Hepatocyte (in vitro differentiated cells): Measurements from ENCODE around the gene PTPRT. TPM values are rescaled to one million over a fixed set of nuclear protein-coding genes. Genes with fewer than 3 reads are reported as not detected.
A peak's percentile ranks its signal among the peaks of the same experiment; 100 is the strongest.

Experiments
- DNase-seq: peaks from one replicate; pipeline ENCODE4 v3.0.0-alpha.2; 2016; ENCODE audit warnings: low spot score
- H2AFZ ChIP-seq: fragments of 200-600 bp; sonication (generic); 2 replicates; pipeline ENCODE4 v1.6.0; 2016; ENCODE audit warnings: antibody characterized with exemption, mild to moderate bottlenecking
- H3K27ac ChIP-seq: fragments of 200-600 bp; sonication (generic); 2 replicates; pipeline ENCODE4 v1.5.1; 2016; ENCODE audit warnings: mild to moderate bottlenecking
- H3K27me3 ChIP-seq: fragments of 200-600 bp; sonication (generic); 2 replicates; pipeline ENCODE4 v1.6.1; 2016
- H3K36me3 ChIP-seq: fragments of 200-600 bp; sonication (generic); replicated peaks from 2 replicates; pipeline ENCODE4 v1.5.1; 2016; ENCODE audit warnings: low read depth; ENCODE audit not compliant: insufficient read depth
- H3K4me1 ChIP-seq: fragments of 200-600 bp; sonication (generic); 2 replicates; pipeline ENCODE4 v1.5.1; 2016; ENCODE audit warnings: mild to moderate bottlenecking, moderate library complexity; ENCODE audit not compliant: insufficient read depth
- H3K4me2 ChIP-seq: fragments of 200-600 bp; sonication (generic); 2 replicates; pipeline ENCODE4 v1.6.0; 2016
- H3K4me3 ChIP-seq: fragments of 200-600 bp; sonication (generic); 2 replicates; pipeline ENCODE4 v1.5.1; 2016; ENCODE audit warnings: mild to moderate bottlenecking
- H3K79me2 ChIP-seq: fragments of 200-600 bp; sonication (generic); 2 replicates; pipeline ENCODE4 v1.6.0; 2017; ENCODE audit warnings: mild to moderate bottlenecking
- H3K9me2 ChIP-seq: fragments of 200-600 bp; sonication (generic); replicated peaks from 2 replicates; pipeline ENCODE4 v1.6.0; 2017; ENCODE audit warnings: mild to moderate bottlenecking; ENCODE audit not compliant: insufficient read depth
- H3K9me3 ChIP-seq: fragments of 200-600 bp; sonication (generic); 2 replicates; pipeline ENCODE4 v1.5.1; 2016; ENCODE audit warnings: low read depth, mild to moderate bottlenecking
- H4K20me1 ChIP-seq: fragments of 200-600 bp; sonication (generic); 2 replicates; pipeline ENCODE4 v1.6.0; 2016; ENCODE audit warnings: mild to moderate bottlenecking; ENCODE audit not compliant: insufficient read depth, poor library complexity, severe bottlenecking
- EZH2 ChIP-seq: fragments of 200-600 bp; sonication (generic); IDR thresholded peaks from 2 replicates; pipeline ENCODE4 v1.6.1; 2016; ENCODE audit warnings: antibody characterized with exemption, mild to moderate bottlenecking, borderline replicate concordance
- EZH2phosphoT487 ChIP-seq: fragments of 200-600 bp; sonication (generic); IDR thresholded peaks from one replicate; pipeline ENCODE4 v1.6.1; 2018; ENCODE audit warnings: antibody characterized with exemption, mild to moderate bottlenecking, low read depth, moderate library complexity; ENCODE audit not compliant: unreplicated experiment, severe bottlenecking
- WGBS: methylation state at CpG from one replicate; pipeline ENCODE4 v1.1.6; 2016; ENCODE audit warnings: low lambda C conversion rate; ENCODE audit errors: missing lambda C conversion rate; 5-methylcytosine and 5-hydroxymethylcytosine counted together
- polyA plus RNA-seq: library from polyadenylated mRNA; unstranded; fragments of >200 nt; fragmentation: Nextera tagmentation; extraction: Ambion mirVana; gene quantifications from 2 replicates; pipeline ENCODE4 v1.2.1, GENCODE V29; 2016
- total RNA-seq: library from RNA; depleted of rRNA; stranded (reverse); fragments of >200 nt; gene quantifications from 2 replicates; pipeline ENCODE4 v1.2.3, GENCODE V29; 2014
- TF ChIP-seq, protein P1 (sequence below): fragments of 200-600 bp; sonication (generic); IDR thresholded peaks from 2 replicates; pipeline ENCODE4 v1.5.1; 2016; ENCODE audit warnings: antibody characterized with exemption, mild to moderate bottlenecking; ENCODE audit not compliant: poor library complexity

Gene PTPRT
- total and polyA plus RNA-seq, 2 experiments from 2014 or later = 0.47 to 0.83 TPM

DNA sequence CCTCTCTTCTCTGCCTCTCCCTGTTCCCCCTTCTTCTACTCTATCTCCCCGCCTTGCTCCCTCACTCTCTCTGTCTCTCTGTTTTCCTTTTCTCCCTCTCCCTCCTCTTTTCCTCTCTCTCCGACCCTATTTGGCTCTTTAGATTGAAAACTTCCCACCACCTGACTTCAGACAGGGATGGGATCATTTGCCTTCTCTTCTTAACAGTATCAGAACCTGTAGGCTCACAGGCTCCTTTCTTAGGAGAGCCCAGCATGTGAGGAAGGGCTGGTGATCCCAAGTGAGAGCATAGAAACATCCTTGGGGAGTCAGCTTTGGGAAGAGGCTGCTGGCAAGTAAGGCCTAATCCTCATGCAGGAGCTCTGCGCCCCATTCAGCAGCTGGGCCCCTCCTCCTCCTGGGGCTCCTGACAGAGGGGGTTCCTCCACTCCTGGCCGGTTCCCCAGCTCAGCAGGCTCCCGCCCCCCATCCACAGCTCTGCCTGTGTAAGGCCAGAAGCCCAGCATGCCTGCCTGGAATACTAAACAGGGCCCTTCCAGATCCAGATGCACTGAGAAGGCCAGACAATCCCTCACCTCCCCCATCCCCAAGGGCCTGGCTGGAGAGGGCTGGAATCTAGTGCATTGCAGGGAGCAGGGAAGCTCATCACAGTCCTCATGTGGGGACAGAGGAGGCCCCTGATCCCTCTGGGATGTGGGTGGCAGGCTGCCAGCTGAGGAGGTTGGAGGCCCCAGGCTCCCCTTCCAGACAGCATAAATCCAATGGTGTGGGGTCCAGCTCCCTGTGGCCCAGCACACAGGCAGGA lies 93.4 kb downstream of the PTPRT start:
- H3K4me3 ChIP-seq = no peak overlapping the region
- no peaks in the 10 kb centered on the region for H3K27me3 ChIP-seq
- H3K9me2 ChIP-seq = no peaks in the 10 kb centered on the region
- no peaks in the 10 kb centered on the region for H3K79me2 ChIP-seq
- no peaks in the 10 kb centered on the region for H3K9me3 ChIP-seq
- no peaks in the 10 kb centered on the region for H3K36me3 ChIP-seq
- peak; percentile 26 for DNase-seq
- no peak overlapping the region for H3K4me2 ChIP-seq
- TF ChIP-seq EZH2phosphoT487 = no peak
- TF ChIP-seq, protein P1, sequence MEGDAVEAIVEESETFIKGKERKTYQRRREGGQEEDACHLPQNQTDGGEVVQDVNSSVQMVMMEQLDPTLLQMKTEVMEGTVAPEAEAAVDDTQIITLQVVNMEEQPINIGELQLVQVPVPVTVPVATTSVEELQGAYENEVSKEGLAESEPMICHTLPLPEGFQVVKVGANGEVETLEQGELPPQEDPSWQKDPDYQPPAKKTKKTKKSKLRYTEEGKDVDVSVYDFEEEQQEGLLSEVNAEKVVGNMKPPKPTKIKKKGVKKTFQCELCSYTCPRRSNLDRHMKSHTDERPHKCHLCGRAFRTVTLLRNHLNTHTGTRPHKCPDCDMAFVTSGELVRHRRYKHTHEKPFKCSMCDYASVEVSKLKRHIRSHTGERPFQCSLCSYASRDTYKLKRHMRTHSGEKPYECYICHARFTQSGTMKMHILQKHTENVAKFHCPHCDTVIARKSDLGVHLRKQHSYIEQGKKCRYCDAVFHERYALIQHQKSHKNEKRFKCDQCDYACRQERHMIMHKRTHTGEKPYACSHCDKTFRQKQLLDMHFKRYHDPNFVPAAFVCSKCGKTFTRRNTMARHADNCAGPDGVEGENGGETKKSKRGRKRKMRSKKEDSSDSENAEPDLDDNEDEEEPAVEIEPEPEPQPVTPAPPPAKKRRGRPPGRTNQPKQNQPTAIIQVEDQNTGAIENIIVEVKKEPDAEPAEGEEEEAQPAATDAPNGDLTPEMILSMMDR = no peak
- TF ChIP-seq EZH2 = no peak
- WGBS = 50% methylated on average over 5 of the region's 5 CpGs
- H2AFZ ChIP-seq = no peak overlapping the region
- H3K27ac ChIP-seq = peak overlapping the region; percentile 43
- H3K4me1 ChIP-seq = peaks cover 3% of the 10 kb centered on the region
- no peaks in the 10 kb centered on the region for H4K20me1 ChIP-seq

DNA sequence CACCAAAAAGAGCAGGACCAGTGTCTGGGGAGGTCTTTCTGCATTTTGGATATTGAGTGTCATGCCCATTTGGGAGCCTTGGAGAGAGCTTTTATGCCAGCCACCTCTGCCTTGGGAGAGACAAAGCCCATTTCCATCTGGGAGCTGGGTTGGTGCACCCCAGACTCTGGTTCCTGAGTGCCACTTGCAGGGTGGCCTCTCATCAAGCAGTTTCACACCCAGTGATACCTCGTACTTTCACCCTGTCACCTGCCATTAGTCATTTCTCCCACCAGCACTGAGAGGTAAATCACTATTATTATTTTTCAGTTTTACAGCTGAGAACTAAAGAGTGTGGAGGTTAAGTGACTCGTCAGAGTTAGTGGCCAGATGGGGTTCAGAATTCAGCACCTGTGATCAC lies 94.7 kb downstream of the PTPRT start:
- Histone ChIP-seq H3K4me3 (no peak overlapping the region), H3K9me2 (no peaks in the 10 kb centered on the region), H4K20me1 (no peaks in the 10 kb centered on the region), H3K79me2 (no peaks in the 10 kb centered on the region), H3K9me3 (no peaks in the 10 kb centered on the region), H3K4me1 (peaks cover 3% of the 10 kb centered on the region), H3K27me3 (no peaks in the 10 kb centered on the region), H3K4me2 (no peak overlapping the region), H3K27ac (no peak overlapping the region), H3K36me3 (no peaks in the 10 kb centered on the region), H2AFZ (no peak overlapping the region)
- no peak for DNase-seq
- TF ChIP-seq EZH2 (no peak), EZH2phosphoT487 (no peak)
- TF ChIP-seq, protein P1 = no peak
- 79% methylated on average over 2 of the region's 2 CpGs for WGBS

DNA sequence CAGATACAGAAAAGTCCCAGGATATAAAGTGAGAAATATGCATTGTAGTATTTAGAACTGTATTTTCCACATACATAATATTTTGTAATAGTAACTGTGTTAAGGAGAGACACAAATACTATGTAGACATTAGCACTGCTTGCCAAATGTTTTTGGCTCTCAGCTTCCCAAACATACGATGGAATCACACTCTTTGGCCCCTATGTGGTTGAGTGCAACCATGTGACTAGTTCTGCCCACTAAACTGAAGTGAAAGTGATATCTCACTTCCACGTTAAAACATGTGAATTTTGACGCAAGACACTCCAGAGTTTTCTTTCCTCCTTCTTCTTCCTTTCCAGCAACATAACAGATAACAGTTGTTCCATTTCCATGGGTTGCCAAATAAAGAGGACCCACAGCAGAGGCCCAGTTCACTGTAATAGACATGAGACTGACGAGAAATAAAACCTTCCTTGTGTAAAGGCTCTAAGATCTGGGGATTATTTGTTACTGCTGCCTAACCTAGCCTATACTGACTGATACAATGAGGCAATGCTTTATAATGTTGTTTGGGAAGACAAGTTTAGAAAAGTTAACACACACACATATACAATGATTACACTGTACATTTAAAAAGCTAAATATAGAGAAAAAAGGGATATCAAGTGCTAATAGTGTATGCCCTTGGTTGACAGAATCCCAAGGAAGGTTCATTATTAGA lies 97.2 kb downstream of the PTPRT start:
- TF ChIP-seq EZH2 (no peak), EZH2phosphoT487 (no peak)
- TF ChIP-seq, protein P1 = no peak
- no peak overlapping the region for H3K27ac ChIP-seq
- WGBS = 75% methylated on average over 4 of the region's 4 CpGs
- H4K20me1 ChIP-seq = no peaks in the 10 kb centered on the region
- H3K9me2 ChIP-seq = no peaks in the 10 kb centered on the region
- no peaks in the 10 kb centered on the region for H3K36me3 ChIP-seq
- H3K4me2 ChIP-seq = no peak overlapping the region
- no peak for DNase-seq
- H3K79me2 ChIP-seq = no peaks in the 10 kb centered on the region
- no peaks in the 10 kb centered on the region for H3K27me3 ChIP-seq
- H3K4me1 ChIP-seq = peaks cover 3% of the 10 kb centered on the region
- no peak overlapping the region for H3K4me3 ChIP-seq
- no peaks in the 10 kb centered on the region for H3K9me3 ChIP-seq
- no peak overlapping the region for H2AFZ ChIP-seq
